Fibroblast of skin of left biceps (primary cell): ENCODE measurements around the gene SH2D3C.

Source experiments
- DNase-seq, 2 experiments: peaks; one replicate each; pipeline ENCODE4 v3.0.0-alpha.2; 2013; ENCODE audit warnings: low read depth in 2 of 2

SH2D3C gene, protein sequence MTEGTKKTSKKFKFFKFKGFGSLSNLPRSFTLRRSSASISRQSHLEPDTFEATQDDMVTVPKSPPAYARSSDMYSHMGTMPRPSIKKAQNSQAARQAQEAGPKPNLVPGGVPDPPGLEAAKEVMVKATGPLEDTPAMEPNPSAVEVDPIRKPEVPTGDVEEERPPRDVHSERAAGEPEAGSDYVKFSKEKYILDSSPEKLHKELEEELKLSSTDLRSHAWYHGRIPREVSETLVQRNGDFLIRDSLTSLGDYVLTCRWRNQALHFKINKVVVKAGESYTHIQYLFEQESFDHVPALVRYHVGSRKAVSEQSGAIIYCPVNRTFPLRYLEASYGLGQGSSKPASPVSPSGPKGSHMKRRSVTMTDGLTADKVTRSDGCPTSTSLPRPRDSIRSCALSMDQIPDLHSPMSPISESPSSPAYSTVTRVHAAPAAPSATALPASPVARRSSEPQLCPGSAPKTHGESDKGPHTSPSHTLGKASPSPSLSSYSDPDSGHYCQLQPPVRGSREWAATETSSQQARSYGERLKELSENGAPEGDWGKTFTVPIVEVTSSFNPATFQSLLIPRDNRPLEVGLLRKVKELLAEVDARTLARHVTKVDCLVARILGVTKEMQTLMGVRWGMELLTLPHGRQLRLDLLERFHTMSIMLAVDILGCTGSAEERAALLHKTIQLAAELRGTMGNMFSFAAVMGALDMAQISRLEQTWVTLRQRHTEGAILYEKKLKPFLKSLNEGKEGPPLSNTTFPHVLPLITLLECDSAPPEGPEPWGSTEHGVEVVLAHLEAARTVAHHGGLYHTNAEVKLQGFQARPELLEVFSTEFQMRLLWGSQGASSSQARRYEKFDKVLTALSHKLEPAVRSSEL

DNA sequence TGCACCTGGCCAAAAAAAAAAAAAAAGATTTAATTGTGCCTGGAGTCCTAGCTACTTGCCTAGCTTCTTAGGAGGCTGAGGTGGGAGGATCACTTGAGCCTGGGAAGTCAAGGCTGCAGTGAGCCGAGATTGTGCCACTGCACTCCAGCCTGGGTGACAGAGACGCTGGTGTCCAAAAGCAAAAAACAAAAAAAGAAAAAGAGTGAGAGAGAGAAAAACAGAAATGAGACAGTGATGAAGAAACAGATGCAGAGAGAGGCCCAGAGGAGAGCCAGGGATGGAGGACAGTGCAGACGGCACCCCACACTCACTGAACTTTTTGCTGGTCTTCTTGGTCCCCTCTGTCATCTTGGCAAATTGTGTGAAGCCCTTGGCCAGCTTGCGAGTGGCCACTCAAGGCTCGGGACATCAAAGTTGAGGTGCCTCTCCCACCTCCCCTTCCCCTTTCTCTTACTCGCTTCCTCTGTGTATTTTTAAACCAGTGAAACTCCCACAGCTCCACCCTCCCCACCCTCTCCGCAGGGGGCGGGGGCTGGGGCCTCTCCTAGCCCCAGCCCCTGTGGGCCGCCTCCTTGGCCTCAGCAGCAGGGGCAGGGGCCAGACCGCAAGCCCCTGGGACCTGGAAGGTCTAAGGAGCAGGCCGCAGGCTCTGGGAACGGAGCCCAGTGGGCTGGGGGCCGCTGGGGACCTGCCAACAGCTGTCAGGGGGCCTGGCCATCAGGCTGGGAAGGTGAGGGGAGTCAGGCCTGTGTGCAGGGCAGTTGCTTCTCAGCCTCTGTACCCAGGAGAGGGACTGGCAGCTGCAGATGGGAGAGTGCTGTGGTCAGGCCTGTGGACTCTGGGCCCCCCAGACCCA lies at the start of gene SH2D3C:
SH2D3C (minus strand) TSS at position 387 of the 856 bp plus-strand sequence; CDS start at position 348, 39 bp downstream.
- no peak for DNase-seq

GRCh38 chr9:127826253-127826913 lies 47.9 kb upstream of the SH2D3C start:
- no peak for DNase-seq

DNA sequence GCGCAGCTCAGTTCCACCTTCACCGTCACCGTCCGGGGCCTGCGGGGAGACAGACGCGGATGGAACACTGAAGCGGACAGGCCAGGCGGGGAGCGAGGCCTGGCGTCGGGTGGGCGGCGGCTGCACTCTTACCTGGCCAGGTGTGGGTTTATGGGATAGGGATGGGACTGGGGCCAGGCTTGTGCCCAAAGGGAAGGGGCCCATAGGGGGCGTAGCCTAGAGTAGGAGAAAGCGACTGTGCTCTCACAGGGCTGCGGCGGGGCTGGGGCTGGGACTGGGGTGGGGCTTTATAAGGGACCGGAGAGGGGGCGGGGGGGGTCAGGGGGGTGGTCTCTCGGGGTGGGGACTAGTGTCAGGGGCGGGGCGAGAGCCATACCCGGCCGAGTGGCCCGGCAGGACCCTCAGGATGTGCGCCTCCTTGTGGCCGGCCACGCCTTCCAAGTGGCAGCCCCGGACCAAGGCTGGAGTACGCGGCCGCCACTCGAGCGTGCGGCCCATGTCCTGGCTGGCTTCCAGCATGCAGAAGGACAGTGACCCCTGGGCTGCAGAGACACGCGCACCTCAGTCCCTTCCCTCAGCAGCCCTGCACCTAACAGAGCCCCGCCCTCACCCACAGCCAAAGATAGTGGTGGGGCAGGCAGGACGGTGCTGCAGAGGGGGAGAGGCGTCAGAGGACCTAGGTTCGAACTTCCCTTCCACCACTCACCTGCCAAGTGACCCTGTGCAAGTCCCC lies 47.0 kb upstream of the SH2D3C start:
- no peak for DNase-seq

DNA sequence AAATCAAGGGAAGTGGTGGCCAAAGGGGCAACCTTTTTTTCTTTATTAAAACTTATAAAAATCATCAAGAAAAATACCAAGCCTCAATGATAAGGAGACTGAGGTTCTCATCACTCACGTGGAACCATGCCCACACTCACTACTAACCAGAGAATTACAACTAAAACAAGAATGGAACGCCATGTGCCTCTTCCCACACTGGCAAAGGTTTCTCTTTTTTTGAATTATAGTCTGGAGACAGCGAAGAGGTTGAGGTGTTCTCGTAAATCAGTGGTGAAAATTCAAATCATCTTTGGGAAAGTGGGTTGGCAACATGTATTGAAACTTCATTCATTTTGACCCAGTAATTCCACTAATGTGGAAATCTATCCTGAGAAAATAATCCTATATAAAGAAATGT lies 43.6 kb upstream of the SH2D3C start:
- no peak for DNase-seq

DNA sequence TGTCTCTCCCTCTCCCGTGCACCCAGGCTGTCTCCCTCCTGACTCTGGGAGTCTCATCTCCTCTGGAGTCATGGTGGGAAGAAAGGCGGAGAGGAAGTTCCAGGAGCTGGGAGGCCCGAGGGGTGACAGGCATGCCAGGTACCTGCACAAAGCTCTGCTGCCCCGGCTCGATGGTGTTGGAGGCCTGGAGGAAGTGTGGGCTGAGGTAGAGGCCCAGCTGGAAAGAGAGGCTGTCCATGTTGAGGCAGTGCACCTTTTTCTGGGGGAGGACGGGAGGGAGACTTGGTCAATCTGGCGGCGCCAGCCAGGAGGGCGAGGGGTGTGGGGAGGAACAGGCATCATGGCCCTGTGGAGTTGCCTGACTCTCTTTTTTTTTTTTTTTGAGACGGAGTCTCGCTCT lies 40.1 kb upstream of the SH2D3C start:
- DNase-seq: no peak

- no peak for DNase-seq
Measured at GRCh38 chr9:127817881-127818434, 39.5 kb upstream of the SH2D3C start.

- DNase-seq: no peak
Measured at GRCh38 chr9:127816728-127817127, 38.3 kb upstream of the SH2D3C start.

DNA sequence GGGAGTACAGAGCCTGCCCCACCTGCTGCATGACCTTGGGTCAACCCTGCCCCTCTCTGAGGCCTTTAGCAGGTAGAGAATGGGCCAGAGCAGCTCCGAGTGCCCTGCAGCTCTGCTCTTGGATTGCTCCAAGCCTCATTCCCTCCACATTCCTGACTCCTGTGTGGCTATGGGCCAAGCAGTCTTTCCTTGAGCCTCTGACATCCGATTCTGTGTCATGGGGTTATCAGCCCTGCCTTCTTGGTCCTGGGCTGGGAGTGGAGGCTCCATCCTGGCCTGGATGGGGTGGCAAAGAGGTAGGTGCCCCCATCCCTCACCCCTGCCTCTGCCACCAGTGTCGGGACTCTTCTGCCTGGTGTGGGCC lies 37.9 kb upstream of the SH2D3C start:
- DNase-seq: no peak

GRCh38 chr9:127815512-127816361 lies 37.3 kb upstream of the SH2D3C start:
- DNase-seq: no peak

- DNase-seq: no peak
Measured at GRCh38 chr9:127814619-127815511, 36.4 kb upstream of the SH2D3C start.

GRCh38 chr9:127813686-127814226 lies 35.3 kb upstream of the SH2D3C start:
- no peak for DNase-seq

DNA sequence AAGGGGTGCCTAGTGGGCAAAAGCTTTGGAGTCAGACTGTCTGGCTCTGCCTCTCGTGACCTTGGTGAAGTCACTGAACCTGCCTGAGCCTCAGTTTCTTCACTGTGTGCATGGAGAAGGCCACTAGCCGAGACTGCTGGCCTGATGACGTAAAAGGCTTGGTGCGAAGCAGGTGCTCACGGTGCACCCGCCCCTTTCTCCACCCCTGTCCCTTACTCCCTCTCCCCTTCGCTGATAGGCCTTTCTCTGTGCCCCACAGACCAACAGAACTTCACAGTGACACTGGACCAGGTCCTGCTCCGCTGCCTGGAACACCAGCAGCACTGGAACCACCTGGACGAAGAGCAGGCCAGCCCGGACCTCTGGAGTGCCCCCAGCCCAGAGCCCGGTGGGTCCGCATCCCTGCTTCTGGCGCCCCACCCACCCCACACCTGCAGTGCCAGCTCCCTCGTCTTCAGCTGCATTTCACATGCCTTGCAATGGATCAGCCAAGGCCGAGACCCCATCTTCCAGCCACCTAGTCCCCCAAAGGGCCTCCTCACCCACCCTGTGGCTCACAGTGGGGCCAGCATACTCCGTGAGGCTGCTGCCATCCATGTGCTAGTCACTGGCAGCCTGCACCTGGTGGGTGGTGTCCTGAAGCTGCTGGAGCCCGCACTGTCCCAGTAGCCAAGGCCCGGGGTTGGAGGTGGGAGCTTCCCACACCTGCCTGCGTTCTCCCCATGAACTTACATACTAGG lies 34.6 kb upstream of the SH2D3C start:
- no peak for DNase-seq

DNA sequence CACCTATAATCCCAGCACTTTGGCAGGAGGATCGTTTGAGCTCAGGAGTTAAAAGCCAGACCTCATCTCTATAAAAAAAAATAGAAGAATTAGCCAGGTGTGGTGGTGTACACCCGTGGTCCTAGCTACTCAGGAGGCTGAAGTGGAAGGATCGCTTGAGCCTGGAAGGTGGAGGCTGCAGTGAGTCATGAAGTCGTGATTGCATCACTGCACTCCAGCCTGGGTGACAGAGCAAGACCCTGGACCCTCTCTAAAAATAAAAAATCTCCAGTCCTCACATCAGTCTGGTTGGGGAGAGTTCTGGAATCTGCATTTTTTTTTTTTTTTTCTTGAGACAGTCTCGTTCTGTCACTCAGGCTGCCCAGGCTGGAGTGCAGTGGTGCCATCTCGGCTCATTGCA lies 33.5 kb upstream of the SH2D3C start:
- DNase-seq: no peak

DNA sequence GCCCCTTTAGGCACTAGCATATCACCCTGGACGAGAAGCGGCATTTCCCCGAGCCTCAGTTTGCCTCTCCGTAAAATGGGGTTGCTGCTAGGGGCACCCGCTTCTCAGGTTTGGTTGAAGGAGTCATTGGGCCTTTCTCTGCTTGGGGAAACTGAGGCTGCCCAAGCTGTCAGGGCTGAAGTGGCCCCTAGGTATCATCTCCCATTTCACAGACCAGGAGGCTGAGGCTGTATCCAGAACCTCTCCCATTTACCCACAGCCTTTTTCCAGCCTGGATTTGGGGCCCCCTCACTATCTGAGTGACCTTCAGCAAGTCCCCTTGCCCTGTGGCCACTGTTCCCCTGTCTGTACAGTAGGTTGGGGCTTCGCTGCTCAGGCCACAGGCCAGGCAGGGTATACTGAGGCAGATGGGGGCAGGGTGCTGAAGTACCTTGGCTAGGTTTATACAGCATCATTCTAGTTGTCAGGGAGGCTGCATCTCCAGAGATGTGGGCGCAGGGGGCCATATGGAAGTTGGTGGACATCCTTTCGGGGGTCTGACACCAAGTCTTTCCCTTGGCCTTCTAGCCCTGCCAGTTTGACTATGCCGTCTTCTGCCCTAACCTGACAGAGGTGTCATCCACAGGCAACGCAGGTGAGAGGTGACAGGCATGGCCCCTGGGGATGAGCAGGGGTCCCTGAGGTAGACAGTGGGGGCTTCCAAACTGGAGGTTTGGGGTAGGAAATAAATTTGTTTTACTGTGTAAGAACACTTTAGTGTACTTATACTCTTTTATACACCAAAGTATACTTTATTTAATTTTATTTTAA lies 32.1 kb upstream of the SH2D3C start:
- DNase-seq: no peak

- no peak for DNase-seq
Measured at GRCh38 chr9:127809540-127810377, 31.3 kb upstream of the SH2D3C start.
